Cardiac fibroblast (primary cell): ENCODE measurements around the gene ADAR.
"Not testable (repeated sequence)": the region's sequence is repeated elsewhere in the genome, so short reads cannot be mapped to it uniquely, and the experiment has no call there.

Experiments used
- DNase-seq, 2 donors: peaks; one replicate each; pipeline versions ENCODE4 v3.0.0 to v3.0.0-alpha.2; 2010; ENCODE audit warnings: low read depth in 2 of 2
- H3K4me3 ChIP-seq, 2 donors: replicated peaks in 1 of 2; 1 replicate in 1 of 2; 2 replicates in 1 of 2; pipeline ENCODE4 v1.5.1; 2011; ENCODE audit warnings: low read depth in 2 of 2, low read length in 2 of 2, mild to moderate bottlenecking in 2 of 2, moderate library complexity in 1 of 2
- CTCF ChIP-seq: IDR thresholded peaks from one replicate; pipeline ENCODE4 v1.5.1; 2011; ENCODE audit warnings: low read depth, mild to moderate bottlenecking, low read length, inconsistent platforms

ADAR gene

GRCh38 chr1:154607609-154608396 lies at the start of gene ADAR:
Gene ADAR, minus strand, starts transcription at chr1:154608186. Its CDS starts 180 bp downstream, at chr1:154608006.
- no peak for TF ChIP-seq CTCF
- peak; percentile 99 for DNase-seq
- H3K4me3 ChIP-seq, result peak within 1 kb of the TSS; percentile 53 to 58

GRCh38 chr1:154657556-154657955 lies 49.6 kb upstream of the ADAR start:
- TF ChIP-seq CTCF, result no peak
- no peak overlapping the region for H3K4me3 ChIP-seq
- no peak for DNase-seq

GRCh38 chr1:154652893-154653292 lies 44.9 kb upstream of the ADAR start:
- DNase-seq, result no peak
- no peak for TF ChIP-seq CTCF

GRCh38 chr1:154644724-154645123 lies 36.7 kb upstream of the ADAR start:
- not testable (repeated sequence) for H3K4me3 ChIP-seq, DNase-seq

More at GRCh38 chr1:154652893-154653292, 44.9 kb upstream of the ADAR start:
- H3K4me3 ChIP-seq, result no peak overlapping the region

- TF ChIP-seq CTCF, result no peak
- no peak for DNase-seq
- no peak overlapping the region for H3K4me3 ChIP-seq
Observed at GRCh38 chr1:154641534-154641933, 33.5 kb upstream of the ADAR start.

GRCh38 chr1:154639876-154640275 lies 31.9 kb upstream of the ADAR start:
- no peak for DNase-seq
- H3K4me3 ChIP-seq, result no peak overlapping the region
- TF ChIP-seq CTCF, result no peak

GRCh38 chr1:154635171-154635570 lies 27.2 kb upstream of the ADAR start:
- TF ChIP-seq CTCF, result no peak
- no peak for DNase-seq
- no peak overlapping the region for H3K4me3 ChIP-seq
